Lung (tissue), 12 donors: Measurements from ENCODE around the gene STPG3. TPM values are rescaled to one million over a fixed set of nuclear protein-coding genes. Genes with fewer than 3 reads are reported as not detected.

Source experiments
- ATAC-seq: fragments of 200-7000 bp; cut with Tn5 transposase; one replicate; pipeline ENCODE4 v1.9.1; 2020; ENCODE audit warnings: moderate number of reproducible peaks; ENCODE audit not compliant: insufficient read depth, low FRiP score
- DNase-seq, 3 donors: peaks; one replicate each; pipeline ENCODE4 v3.0.0-alpha.2; 2013 to 2017
- H3K27ac ChIP-seq, 2 donors: one replicate each; pipeline ENCODE4 v1.5.1; 2013; ENCODE audit warnings: mild to moderate bottlenecking in 2 of 2, moderate library complexity in 2 of 2, control low read depth in 1 of 2, inconsistent platforms in 1 of 2, low read depth in 1 of 2, low read length in 1 of 2
- H3K27me3 ChIP-seq, 3 donors: one replicate each; pipeline ENCODE4 v1.5.1; 2013; ENCODE audit warnings: low read length in 2 of 3; ENCODE audit not compliant: control insufficient read depth in 3 of 3, insufficient read depth in 3 of 3
- H3K36me3 ChIP-seq, 4 donors: one replicate each; pipeline ENCODE4 v1.5.1; 2013; ENCODE audit warnings: low read length in 4 of 4, mild to moderate bottlenecking in 1 of 4, moderate library complexity in 1 of 4; ENCODE audit not compliant: control insufficient read depth in 4 of 4, insufficient read depth in 4 of 4
- H3K4me1 ChIP-seq, 5 donors: one replicate each; pipeline ENCODE4 v1.5.1; 2013; ENCODE audit warnings: low read length in 5 of 5, mild to moderate bottlenecking in 2 of 5, moderate library complexity in 1 of 5; ENCODE audit not compliant: control insufficient read depth in 5 of 5, insufficient read depth in 5 of 5
- H3K4me3 ChIP-seq: one replicate; pipeline ENCODE4 v1.5.1; 2013; ENCODE audit warnings: mild to moderate bottlenecking, control low read depth, moderate library complexity
- H3K9ac ChIP-seq, 2 donors: one replicate each; pipeline ENCODE4 v1.5.1; 2013; ENCODE audit warnings: low read length in 2 of 2, control low read depth in 1 of 2; ENCODE audit not compliant: insufficient read depth in 1 of 2
- H3K9me3 ChIP-seq, 4 donors: one replicate each; pipeline ENCODE4 v1.5.1; 2013; ENCODE audit warnings: low read length in 3 of 4, mild to moderate bottlenecking in 1 of 4, moderate library complexity in 1 of 4; ENCODE audit not compliant: control insufficient read depth in 4 of 4, insufficient read depth in 3 of 4
- CTCF ChIP-seq: IDR thresholded peaks from 2 replicates; pipeline ENCODE4 v1.5.1; 2012; ENCODE audit warnings: mild to moderate bottlenecking; ENCODE audit errors: control extremely low read depth, extremely low read depth
- WGBS, 2 donors: extraction: QIAGEN DNeasy Blood & Tissue Kit; methylation state at CpG; one replicate each; pipeline ENCODE4 v1.1.7; 2013; 5-methylcytosine and 5-hydroxymethylcytosine counted together
- polyA plus RNA-seq, 2 donors: library from polyadenylated mRNA; stranded (reverse); fragments of 200-250 nt; gene quantifications; one replicate each; pipeline ENCODE4 v1.2.1, GENCODE V29; 2013
- total RNA-seq, 2 donors: library from RNA; depleted of rRNA in 1 of 2; stranded (reverse); fragments of >200 nt in 1 of 2; gene quantifications; one replicate each; pipeline ENCODE4 v1.2.1, GENCODE V29; 2014 to 2021
- donor health status: control.
- donor health status: control.
- donor health status: Bipolar disorder and iron deficiency.
- donor health status: healthy.
- donor health status: DM: yes; HTN: yes; CAD: no.

Gene STPG3
- total and polyA plus RNA-seq, 4 donors: 0.18 TPM; not detected in 3

- 86 to 94% methylated on average over 31 to 35 of the region's 35 CpGs for WGBS, 2 donors
- Histone ChIP-seq H3K4me3 (no peak overlapping the region), H3K9me3 (no peaks in the 10 kb centered on the region), H3K27me3 (no peaks in the 10 kb centered on the region), H3K36me3 (peaks cover 0 to 10% (median 6%) of the 10 kb centered on the region in 4 donors), H3K4me1 (peaks cover 0 to 24% (median 12%) of the 10 kb centered on the region in 5 donors), H3K9ac (no peak overlapping the region), H3K27ac (no peak overlapping the region)
- no peak for TF ChIP-seq CTCF
- DNase-seq (peak in 1 of 3 donors; percentile 43), ATAC-seq (no peak)
These were observed 1.7 kb downstream of the STPG3 start for GRCh38 chr9:137252555-137253506.

- peaks cover 0 to 22% (median 12%) of the 10 kb centered on the region in 5 donors for H3K4me1 ChIP-seq
- DNase-seq (no peak), ATAC-seq (no peak)
- no peak overlapping the region for H3K4me3 ChIP-seq
- H3K9ac ChIP-seq: peak overlapping the region in 1 of 2 donors; percentile 13
- 68 to 79% methylated on average over 21 of the region's 21 CpGs for WGBS, 2 donors
- no peak overlapping the region for H3K27ac ChIP-seq
- H3K27me3 ChIP-seq: no peaks in the 10 kb centered on the region
- no peaks in the 10 kb centered on the region for H3K9me3 ChIP-seq
- no peak for TF ChIP-seq CTCF
- H3K36me3 ChIP-seq: peaks cover 0 to 14% (median 9%) of the 10 kb centered on the region in 4 donors
These were observed 2.9 kb downstream of the STPG3 start for GRCh38 chr9:137253717-137254623.

GRCh38 chr9:137254624-137255447 lies 3.8 kb downstream of the STPG3 start, which contains the start of gene NELFB:
Gene NELFB, plus strand, starts transcription at chr9:137255327.
- H3K9ac ChIP-seq: peak within 1 kb of the TSS; percentile 53 to 68
- no peaks in the 10 kb centered on the region for H3K27me3 ChIP-seq
- peaks cover 0 to 22% (median 12%) of the 10 kb centered on the region in 5 donors for H3K4me1 ChIP-seq
- peak within 1 kb of the TSS; percentile 70 to 78 for H3K27ac ChIP-seq
- H3K9me3 ChIP-seq: no peaks in the 10 kb centered on the region
- peak within 1 kb of the TSS; percentile 98 for H3K4me3 ChIP-seq
- 2% methylated on average over 91 to 105 of the region's 105 CpGs for WGBS, 2 donors
- H3K36me3 ChIP-seq: peaks cover 3 to 17% (median 13%) of the 10 kb centered on the region in 4 donors
- peak; percentile 93 to 95 (median 94) for DNase-seq
- peak; percentile 89 for ATAC-seq
- TF ChIP-seq CTCF: no peak
